IMR-90 (cell line): ENCODE results near the gene ADCK2. TPM values are rescaled to one million over a fixed set of nuclear protein-coding genes. Genes with fewer than 3 reads are reported as not detected.
"Not testable (repeated sequence)": the region's sequence is repeated elsewhere in the genome, so short reads cannot be mapped to it uniquely, and the experiment has no call there.

ENCODE experiments used
- ATAC-seq: fragments of 200-7000 bp; cut with Tn5 transposase; 2 replicates; pipeline ENCODE4 v1.9.1; 2020; ENCODE audit warnings: low read depth, mild to moderate bottlenecking, moderate library complexity
- BruUV-seq: library from RNA; stranded (reverse); fragments of 400-500 nt; replicated peaks from 2 replicates; lab custom pipeline; 2021; lab: Mats Ljungman, UMichigan
- CTCF ChIA-PET: fragments of 300-600 bp; formaldehyde crosslinking; extraction: SDS; loops from one replicate; lab custom pipeline; 2021; ENCODE audit warnings: antibody characterized with exemption; lab: Yijun Ruan, JAX
- POLR2A ChIA-PET: fragments of 300-600 bp; sonication (Branson Sonifier 250); formaldehyde crosslinking; loops from one replicate; lab custom pipeline; 2022; ENCODE audit warnings: antibody characterized with exemption; ENCODE audit not compliant: unreplicated experiment; lab: Charles Lee
- DNase-seq: peaks from one replicate; pipeline ENCODE4 v3.0.0; 2013
- H2AFZ ChIP-seq: replicated peaks from 2 replicates; pipeline ENCODE3; 2013; ENCODE audit warnings: low read length, mild to moderate bottlenecking; ENCODE audit not compliant: poor library complexity
- H2AK5ac ChIP-seq: 2 replicates; pipeline ENCODE4 v1.6.1; 2013; ENCODE audit warnings: low read depth, low read length, inconsistent platforms
- H2AK9ac ChIP-seq: replicated peaks from 2 replicates; pipeline ENCODE3; 2013; ENCODE audit warnings: mild to moderate bottlenecking, low read depth, low read length, moderate library complexity; ENCODE audit not compliant: poor library complexity
- H2BK120ac ChIP-seq: 2 replicates; pipeline ENCODE4 v1.6.1; 2013; ENCODE audit warnings: low read depth, low read length, inconsistent platforms
- H2BK15ac ChIP-seq: 3 replicates; pipeline ENCODE4 v1.6.1; 2013; ENCODE audit warnings: low read depth, low read length, inconsistent platforms
- H2BK20ac ChIP-seq: 2 replicates; pipeline ENCODE4 v1.6.1; 2013; ENCODE audit warnings: low read depth, mild to moderate bottlenecking, inconsistent platforms, low read length, moderate library complexity
- H2BK5ac ChIP-seq: 2 replicates; pipeline ENCODE4 v1.6.1; 2013; ENCODE audit warnings: mild to moderate bottlenecking, low read depth, low read length, inconsistent platforms; ENCODE audit not compliant: poor library complexity, severe bottlenecking
- H3K14ac ChIP-seq: replicated peaks from 2 replicates; pipeline ENCODE4 v1.6.1; 2013; ENCODE audit warnings: low read depth, low read length, inconsistent platforms
- H3K18ac ChIP-seq: 2 replicates; pipeline ENCODE4 v1.6.1; 2013; ENCODE audit warnings: low read depth, low read length, control low read depth
- H3K23ac ChIP-seq: 2 replicates; pipeline ENCODE4 v1.6.1; 2013; ENCODE audit warnings: low read depth, low read length, inconsistent platforms
- H3K27ac ChIP-seq: 2 replicates; pipeline ENCODE4 v1.5.1; 2013; ENCODE audit warnings: mild to moderate bottlenecking, control low read depth, low read length; ENCODE audit not compliant: insufficient read depth
- H3K27me3 ChIP-seq: 2 replicates; pipeline ENCODE4 v1.6.1; 2013; ENCODE audit warnings: low read length; ENCODE audit not compliant: control insufficient read depth, insufficient read depth
- H3K36me3 ChIP-seq: 2 replicates; pipeline ENCODE4 v1.6.1; 2013; ENCODE audit warnings: low read length, mixed read lengths; ENCODE audit not compliant: control insufficient read depth, insufficient read depth
- H3K4ac ChIP-seq: 2 replicates; pipeline ENCODE4 v1.6.1; 2013; ENCODE audit warnings: low read depth, low read length, inconsistent platforms
- H3K4me1 ChIP-seq: 2 replicates; pipeline ENCODE4 v1.6.1; 2013; ENCODE audit warnings: low read length, mixed read lengths; ENCODE audit not compliant: control insufficient read depth, insufficient read depth
- H3K4me2 ChIP-seq: 2 replicates; pipeline ENCODE4 v1.6.1; 2013; ENCODE audit warnings: low read depth, mild to moderate bottlenecking, control low read depth, low read length, moderate library complexity
- H3K4me3 ChIP-seq: 2 replicates; pipeline ENCODE4 v1.5.1; 2013; ENCODE audit warnings: low read depth, mild to moderate bottlenecking, control low read depth, low read length, moderate library complexity; ENCODE audit not compliant: insufficient read depth
- H3K56ac ChIP-seq: 2 replicates; pipeline ENCODE4 v1.6.1; 2013; ENCODE audit warnings: low read length, inconsistent platforms; ENCODE audit not compliant: insufficient read depth; ENCODE audit errors: extremely low read depth
- H3K79me1 ChIP-seq, 2 experiments: 2 replicates each; pipeline ENCODE4 v1.6.1; 2013; ENCODE audit warnings: low read length in 2 of 2, inconsistent platforms in 1 of 2, low read depth in 1 of 2
- H3K9ac ChIP-seq: 2 replicates; pipeline ENCODE4 v1.6.1; 2013; ENCODE audit warnings: low read depth, low read length, control low read depth
- H3K9me1 ChIP-seq: 2 replicates; pipeline ENCODE4 v1.6.1; 2013; ENCODE audit warnings: low read length, inconsistent platforms; ENCODE audit not compliant: insufficient read depth
- H3K9me3 ChIP-seq: 2 replicates; pipeline ENCODE4 v1.6.1; 2013; ENCODE audit warnings: low read length; ENCODE audit not compliant: control insufficient read depth, insufficient read depth
- H4K20me1 ChIP-seq: 2 replicates; pipeline ENCODE4 v1.6.1; 2013; ENCODE audit warnings: low read length, inconsistent platforms; ENCODE audit not compliant: insufficient read depth
- H4K5ac ChIP-seq: 2 replicates; pipeline ENCODE4 v1.6.1; 2013; ENCODE audit warnings: mild to moderate bottlenecking, low read depth, low read length, control low read depth
- H4K8ac ChIP-seq, 2 experiments: 2 replicates each; pipeline ENCODE4 v1.6.1; 2013; ENCODE audit warnings: low read depth in 2 of 2, low read length in 2 of 2, control low read depth in 1 of 2, inconsistent platforms in 1 of 2
- H4K91ac ChIP-seq: 2 replicates; pipeline ENCODE4 v1.6.1; 2013; ENCODE audit warnings: low read depth, low read length, inconsistent platforms; ENCODE audit not compliant: insufficient read depth
- WGBS, 2 experiments: methylation state at CpG; one replicate each; pipeline versions ENCODE4 v1.1.5 to v1.1.7; 2013; ENCODE audit warnings: missing lambda C conversion rate in 2 of 2; ENCODE audit not compliant: insufficient read length in 1 of 2; ENCODE audit errors: extremely low coverage in 2 of 2; 5-methylcytosine and 5-hydroxymethylcytosine counted together
- dilution Hi-C: fragments of 300-500 bp; cut with HindIII; formaldehyde crosslinking; loops from one replicate; pipeline ENCODE4 v1.14.3; 2018; ENCODE audit warnings: low sequenced_read_pairs; ENCODE audit not compliant: unreplicated experiment
- in situ Hi-C: fragments of 300-500 bp; cut with MboI; formaldehyde crosslinking; loops from 3 replicates; pipeline ENCODE4 v1.14.3; 2019; ENCODE audit warnings: low sequenced_read_pairs, inconsistent platforms, mixed read lengths
- intact Hi-C: fragments of 100-400 bp; cut with micrococcal nuclease; formaldehyde crosslinking; loops from 2 replicates; pipeline ENCODE4 v1.10.0; 2022
- polyA plus RNA-seq, 3 experiments: library from polyadenylated mRNA; depleted of rRNA; stranded (reverse); fragments of >200 nt; gene quantifications; 2 replicates each; pipeline ENCODE4 v1.2.3, GENCODE V29; 2012; ENCODE audit warnings: low replicate concordance in 1 of 3
- total RNA-seq: library from RNA; depleted of rRNA; stranded (reverse); fragments of >200 nt; gene quantifications from 2 replicates; pipeline ENCODE4 v1.2.3, GENCODE V29; 2012

The ADCK2 gene
- total and polyA plus RNA-seq, 2 of the 4 experiments (the other 2 are of a cell fraction) = 7.1 to 10.0 TPM

DNA sequence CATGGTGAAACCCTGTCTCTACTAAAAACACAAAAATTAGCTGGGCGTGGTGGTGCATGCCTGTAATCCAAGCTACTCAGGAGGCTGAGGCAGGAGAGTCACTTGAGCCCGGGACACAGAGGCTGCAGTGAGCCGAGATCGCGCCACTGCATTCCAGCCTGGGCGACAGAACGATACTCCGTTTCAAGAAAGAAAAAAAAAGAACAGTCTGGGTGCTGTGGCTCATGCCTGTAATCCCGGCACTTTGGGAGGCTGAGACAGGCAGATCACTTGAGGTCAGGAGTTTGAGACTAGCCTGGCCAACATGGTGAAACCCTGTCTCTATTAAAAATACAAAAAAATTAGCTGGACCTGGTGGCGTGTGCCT, 47.6 kb upstream of the ADCK2 start:
- Histone ChIP-seq H2BK5ac (peak overlapping the region; percentile 93), H3K4ac (peak overlapping the region; percentile 74), H3K9me1 (peaks cover 18% of the 10 kb centered on the region; the same call in 1 of the 2 replicates), H4K8ac (peak overlapping the region; percentile 14 to 68; a peak in 3 of 4 replicates), H2BK120ac (peak overlapping the region; percentile 41; the same call in 1 of the 2 replicates), H3K14ac (0 out of 2 replicates have a peak overlapping the region, but pooled peaks have one; percentile 7), H3K36me3 (peaks cover 15% of the 10 kb centered on the region), H3K79me1 (peaks cover 17 to 69% of the 10 kb centered on the region in 2 experiments), H2AK5ac (peak overlapping the region; percentile 79), H2BK20ac (peak overlapping the region; percentile 57), H2BK15ac (peak overlapping the region; percentile 3; the same call in 1 of the 3 replicates), H3K4me1 (peaks cover 19% of the 10 kb centered on the region), H3K18ac (peak overlapping the region; percentile 26; the same call in 1 of the 2 replicates), H4K5ac (peak overlapping the region; percentile 18; the same call in 1 of the 2 replicates), H4K91ac (0 out of 2 replicates have a peak overlapping the region, but pooled peaks have one; percentile 30)
- ATAC-seq, H2AK9ac ChIP-seq, H3K27ac ChIP-seq, H3K56ac ChIP-seq, H3K9me3 ChIP-seq, POLR2A ChIA-PET, H3K23ac ChIP-seq, CTCF ChIA-PET, H3K4me2 ChIP-seq, in situ Hi-C loops, BruUV-seq, DNase-seq, H4K20me1 ChIP-seq, H2AFZ ChIP-seq, H3K9ac ChIP-seq, H3K4me3 ChIP-seq, intact Hi-C loops, H3K27me3 ChIP-seq, dilution Hi-C loops: not testable (repeated sequence)
- 97% methylated on average over 6 of the region's 10 CpGs; no CpG with 5 or more reads in 1 of the 2 experiments for WGBS, 2 experiments
